Measurements from ENCODE around the gene CSMD2.
"Not testable (repeated sequence)": the region's sequence is repeated elsewhere in the genome, so short reads cannot be mapped to it uniquely, and the experiment has no call there.

Gene CSMD2

DNA sequence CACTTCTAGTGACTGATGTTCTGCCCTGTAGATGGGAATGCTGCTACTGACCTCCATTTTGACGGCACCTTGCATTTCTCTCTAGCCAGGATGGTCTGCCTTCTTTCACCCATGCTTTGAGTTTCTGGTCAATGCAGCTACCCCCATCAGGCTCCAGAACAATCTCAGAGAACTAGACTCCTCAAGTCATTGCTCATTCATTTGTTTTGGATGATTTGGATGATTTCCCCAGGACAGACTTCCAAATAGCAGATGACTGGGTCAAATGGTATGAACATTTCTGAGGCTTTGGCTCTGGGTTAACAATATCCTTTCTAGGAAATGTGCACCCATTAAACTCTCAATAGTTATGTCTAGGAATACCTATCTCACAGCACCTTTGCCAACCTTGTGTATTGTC is 63.9 kb downstream of the CSMD2 start:
- DNase-seq, result no peak

DNA sequence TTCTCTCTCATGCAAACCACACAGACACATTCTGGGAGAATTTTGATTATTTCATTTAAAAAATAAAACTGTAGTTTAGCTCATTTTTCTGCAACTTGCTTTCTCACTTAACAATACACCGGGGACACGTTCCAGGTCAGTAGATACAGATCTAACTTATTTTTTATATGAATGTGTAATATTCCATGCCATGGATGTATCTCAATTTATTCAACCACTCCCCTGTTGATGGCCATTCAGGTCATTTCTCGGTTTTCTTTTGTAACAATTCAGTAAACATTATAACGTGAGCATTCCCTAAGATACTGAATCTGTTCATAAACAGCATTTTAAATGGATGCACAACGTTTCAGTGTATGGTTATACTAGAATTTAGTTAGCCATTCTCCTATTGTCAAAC is 64.7 kb downstream of the CSMD2 start:
- no peak for DNase-seq

DNA sequence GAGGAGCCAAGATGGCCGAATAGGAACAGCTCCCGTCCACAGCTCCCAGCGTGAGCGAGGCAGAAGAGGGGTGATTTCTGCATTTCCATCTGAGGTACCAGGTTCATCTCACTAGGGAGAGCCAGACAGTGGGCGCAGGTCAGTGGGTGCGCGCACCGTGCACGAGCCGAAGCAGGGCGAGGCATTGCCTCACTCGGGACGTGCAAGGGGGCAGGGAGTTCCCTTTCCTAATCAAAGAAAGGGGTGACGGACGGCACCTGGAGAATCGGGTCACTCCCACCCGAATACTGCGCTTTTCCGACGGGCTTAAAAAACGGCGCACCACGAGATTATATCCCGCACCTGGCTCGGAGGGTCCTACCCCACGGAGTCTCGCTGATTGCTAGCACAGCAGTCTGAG is 72.6 kb downstream of the CSMD2 start:
- not testable (repeated sequence) for DNase-seq

DNA sequence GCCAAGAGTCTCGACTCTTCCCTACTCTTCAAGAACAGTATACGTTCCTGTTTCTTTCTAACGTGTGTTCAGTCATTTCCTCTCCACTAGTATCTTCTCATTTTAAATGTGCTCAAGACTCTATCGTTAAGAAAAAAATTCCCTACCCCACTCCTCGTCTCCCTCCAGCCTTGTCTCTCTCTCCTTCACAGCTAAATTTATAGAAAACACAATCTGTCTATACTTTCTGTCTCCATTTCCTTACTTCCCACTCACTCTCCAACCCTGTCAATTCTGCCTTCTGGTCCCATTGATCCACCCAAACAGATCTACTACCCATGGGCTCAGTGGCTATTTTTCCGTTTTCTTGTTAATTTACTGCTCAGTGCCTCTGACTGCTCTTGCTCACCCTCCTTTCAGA is 75.3 kb downstream of the CSMD2 start:
- DNase-seq, result no peak

DNA sequence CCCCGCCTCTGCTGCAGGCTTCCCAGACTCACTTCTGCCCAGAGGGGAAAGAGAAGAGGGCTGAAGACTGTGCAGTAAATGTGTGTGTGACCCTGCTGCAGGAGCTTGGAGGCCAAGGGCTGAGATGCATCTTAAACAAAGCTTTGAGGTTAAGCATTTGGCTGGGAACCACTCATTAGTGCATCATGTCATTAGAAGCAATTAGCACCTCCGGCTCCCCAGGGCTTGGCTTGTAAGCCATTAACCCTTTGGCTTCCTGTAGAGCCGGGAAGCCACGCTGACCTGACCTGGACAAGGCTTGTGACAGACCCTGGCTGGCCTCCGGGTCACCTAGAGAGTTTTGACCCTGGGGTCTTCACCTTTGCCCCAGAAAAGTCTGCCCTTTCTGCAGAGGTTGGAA is 77.0 kb downstream of the CSMD2 start:
- DNase-seq, result no peak

DNA sequence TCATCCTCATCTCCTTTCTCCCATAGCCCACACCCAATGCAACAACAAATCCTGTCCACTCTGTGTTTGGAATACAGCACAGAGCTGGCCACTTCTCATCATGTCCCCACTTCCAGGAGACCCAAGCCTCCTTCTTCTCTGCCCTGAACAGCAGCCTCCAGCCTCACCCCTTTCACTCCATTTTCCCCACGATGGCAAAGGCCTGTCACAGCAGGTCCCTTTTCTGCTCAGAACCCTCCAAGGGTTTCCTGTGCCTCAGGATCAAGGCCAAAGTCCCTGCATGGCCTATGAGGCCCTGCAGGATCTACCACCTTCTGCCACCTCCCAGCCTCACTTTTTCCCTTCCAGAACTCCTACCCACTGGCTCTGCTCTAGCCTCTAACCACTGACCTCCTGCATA is 78.5 kb downstream of the CSMD2 start:
- no peak for DNase-seq

DNA sequence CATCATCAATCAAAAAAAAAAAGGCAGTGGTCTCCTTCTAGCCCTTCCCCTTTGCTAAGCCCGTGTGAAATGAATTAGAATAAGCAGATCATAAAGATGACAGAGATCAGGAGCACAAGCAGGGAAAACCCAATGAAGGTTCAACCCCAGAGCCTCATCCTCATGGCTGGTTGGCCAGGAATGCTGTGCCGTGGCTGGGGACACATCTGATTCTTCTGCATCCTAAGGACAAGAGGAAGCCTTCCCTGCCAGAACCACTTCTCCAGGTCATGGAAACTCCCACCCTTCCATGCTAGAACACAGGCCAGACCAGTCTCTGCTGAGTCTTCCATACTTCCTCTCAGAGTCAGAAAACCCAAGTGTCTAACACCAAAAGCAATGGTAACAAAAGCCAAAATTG is 81.1 kb downstream of the CSMD2 start:
- DNase-seq, result no peak

DNA sequence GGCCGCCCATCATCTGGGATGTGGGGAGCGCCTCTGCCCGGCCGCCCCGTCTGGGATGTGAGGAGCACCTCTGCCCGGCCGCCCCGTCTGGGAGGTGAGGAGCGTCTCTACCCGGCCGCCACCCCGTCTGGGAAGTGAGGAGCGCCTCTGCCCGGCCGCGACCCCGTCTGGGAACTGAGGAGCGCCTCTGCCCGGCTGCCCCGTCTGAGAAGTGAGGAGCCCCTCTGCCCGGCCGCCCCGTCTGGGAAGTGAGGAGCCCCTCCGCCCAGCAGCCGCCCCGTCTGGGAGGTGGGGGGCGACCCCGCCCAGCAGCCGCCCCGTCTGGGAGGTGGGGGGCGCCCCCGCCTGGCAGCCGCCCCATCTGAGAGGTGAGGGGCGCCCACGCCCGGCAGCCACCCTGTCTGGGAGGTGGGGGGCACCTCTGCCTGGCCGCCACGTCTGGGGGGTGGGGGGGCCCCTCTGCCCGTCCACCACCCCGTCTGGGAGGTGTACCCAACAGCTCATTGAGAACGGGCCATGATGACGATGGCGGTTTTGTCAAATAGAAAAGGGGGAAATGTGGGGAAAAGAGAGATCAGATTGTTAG is 82.9 kb downstream of the CSMD2 start:
- DNase-seq, result not testable (repeated sequence)

DNA sequence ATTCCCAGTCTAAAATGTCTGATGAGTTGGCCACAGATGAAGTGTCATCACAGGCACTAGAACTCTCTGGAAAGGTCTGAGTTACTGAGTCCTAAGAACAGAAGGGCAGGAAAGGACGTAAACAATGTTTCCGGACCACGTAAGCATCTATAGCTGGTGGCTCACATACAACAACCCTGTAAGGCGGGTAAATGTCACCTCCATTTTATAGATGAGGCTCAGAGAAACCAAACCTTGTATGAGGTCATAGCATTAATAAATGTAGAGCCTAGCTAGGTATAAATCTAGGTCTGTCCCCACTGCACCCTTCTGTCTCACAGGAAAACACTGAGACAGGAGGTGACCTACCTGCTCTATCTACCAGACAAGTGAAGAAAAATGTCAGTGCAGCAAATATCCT is 86.6 kb downstream of the CSMD2 start:
- DNase-seq, result no peak

DNA sequence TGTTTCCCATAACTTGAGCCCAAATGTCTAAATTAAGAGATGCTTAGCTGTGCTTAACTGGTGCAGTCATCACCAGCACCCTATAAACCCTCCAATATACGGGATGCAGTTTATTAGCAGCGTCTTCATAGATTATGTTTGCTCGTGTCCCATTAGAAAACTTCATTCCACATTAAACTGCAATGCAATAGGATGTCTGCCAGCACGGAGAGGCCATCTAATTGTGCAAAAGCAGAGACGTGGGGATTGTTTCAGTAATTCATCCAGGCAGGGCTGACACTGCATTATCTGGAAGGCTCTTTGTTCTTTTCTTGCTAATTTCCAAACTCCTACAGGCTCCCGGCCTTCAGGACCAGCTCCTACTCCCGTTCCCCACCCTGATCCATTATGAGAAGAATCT is 89.5 kb downstream of the CSMD2 start:
- no peak for DNase-seq

DNA sequence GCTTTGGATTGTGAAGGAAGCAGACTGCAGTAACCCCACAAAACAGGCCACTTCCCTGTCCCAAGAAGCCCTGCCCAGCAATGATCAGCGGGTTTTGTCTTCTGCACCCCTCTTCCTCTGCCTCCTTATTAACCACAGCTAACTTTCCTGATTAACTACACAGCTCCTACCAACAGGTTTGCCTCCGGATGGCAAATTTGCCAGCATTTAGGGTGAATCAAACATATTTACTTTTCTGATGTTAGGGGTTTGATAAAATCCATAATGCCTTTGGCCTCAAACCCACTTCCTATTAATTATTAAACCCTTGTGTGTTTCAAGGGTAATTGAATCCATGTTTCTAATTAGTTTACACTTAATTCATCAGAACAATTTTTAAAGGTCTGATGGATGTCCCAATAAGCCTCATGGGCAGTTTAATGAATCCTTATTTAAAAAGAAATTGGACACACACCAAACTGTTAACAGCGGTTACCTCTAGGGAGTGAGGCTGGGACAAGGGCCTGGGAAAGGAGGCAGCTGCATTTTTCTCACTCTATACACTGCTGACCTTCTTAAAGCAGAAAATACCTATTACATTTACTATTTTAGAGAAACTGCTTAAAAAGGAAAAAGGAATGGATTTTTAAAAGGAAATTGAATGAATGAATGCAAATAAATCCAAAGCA is 91.9 kb downstream of the CSMD2 start:
- DNase-seq, result no peak

DNA sequence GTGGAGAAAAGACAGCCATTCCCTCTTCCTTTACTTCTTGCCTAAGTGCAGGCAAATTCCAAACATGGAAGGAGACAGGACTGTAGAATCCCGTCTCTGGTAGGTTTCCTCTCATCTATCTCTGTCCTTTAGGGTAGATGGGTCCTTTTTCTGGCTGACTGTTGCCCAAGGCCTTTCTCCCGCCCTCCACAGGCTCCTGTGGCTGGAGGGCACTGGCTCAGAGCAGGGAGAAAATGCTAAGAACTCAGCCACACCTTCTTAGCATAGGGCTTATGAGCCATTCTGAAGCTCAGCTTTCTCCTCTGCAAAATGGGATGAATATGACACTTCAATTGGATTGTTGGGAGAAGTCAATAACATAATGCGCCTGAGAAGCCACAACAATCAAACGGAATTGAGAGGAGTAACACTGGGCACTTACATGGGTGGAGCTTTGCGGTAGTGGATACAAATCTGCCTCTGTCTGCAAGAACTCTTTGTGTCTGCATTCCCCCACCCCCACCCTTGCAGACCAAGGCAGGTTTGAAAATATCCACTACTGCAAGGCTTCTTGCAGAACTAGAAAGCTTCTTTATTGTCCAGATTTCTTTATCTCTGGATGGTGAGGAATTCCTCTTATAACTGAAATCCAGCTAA is 94.7 kb downstream of the CSMD2 start:
- DNase-seq, result no peak

DNA sequence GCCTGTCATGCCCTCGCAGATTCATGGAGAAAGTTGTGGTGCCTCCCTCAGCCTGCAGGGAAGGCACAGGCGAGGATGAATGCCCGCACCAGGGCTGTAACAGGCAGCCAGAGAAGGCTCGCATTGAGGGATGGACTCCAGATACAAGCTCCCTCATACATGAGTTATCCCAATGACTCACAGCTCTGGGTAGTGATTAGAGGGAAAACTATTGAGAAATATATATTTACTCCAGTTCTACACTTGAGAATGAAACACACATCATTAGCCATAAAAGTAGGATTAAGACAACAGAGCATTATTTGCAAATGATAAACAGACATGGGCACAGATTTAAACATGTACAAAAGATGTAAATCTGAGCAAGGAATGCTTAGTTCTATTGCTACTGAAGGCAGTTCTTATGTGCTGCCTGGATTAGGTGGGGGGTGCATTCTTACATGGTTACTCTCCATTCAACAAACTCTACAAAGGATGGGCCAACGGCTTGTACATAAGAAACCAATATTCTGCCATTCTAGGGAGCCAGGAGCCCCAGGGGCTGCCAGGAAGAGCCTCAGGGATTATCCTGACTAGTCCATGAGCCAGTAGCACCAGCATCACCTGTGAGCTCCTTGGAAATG is 97.9 kb downstream of the CSMD2 start:
- DNase-seq, result no peak

DNA sequence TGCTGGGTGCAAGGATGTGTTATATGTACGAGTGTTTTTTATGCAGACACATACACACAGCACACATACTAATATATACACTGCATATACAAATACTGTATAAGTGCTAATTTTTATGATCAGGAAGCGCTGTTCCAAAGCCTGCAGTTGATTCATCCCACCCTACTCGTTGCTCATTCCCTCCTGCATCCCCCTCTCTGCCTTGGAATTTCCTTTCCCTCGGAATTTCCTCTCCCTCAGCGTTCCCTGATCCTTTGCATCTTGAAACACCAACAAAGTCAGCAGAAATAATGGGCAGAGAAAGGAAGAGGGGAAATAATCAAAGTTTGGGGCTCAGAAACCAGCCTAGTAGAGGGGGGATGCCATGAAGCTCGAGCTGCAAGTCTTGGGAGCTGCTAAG is 98.9 kb downstream of the CSMD2 start:
- no peak for DNase-seq

DNA sequence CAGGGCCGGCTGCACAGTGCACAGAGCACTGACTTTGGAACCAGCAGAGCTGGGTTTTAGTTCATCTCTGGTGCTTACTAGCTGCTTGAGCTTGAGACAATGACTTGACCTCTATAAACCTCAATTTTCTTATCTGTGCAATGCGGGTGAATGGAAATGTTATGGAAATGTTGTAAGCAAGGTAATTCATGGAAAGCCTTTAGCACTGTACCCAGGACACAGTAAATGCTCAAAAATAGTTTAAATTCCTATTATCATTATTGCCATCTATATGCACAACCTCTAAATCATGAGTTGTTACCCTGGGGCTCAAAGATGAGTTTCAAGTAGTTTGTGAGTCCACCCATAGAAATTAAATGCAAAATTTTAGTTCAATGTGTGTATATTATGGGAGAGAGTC is 99.5 kb downstream of the CSMD2 start:
- no peak for DNase-seq

DNA sequence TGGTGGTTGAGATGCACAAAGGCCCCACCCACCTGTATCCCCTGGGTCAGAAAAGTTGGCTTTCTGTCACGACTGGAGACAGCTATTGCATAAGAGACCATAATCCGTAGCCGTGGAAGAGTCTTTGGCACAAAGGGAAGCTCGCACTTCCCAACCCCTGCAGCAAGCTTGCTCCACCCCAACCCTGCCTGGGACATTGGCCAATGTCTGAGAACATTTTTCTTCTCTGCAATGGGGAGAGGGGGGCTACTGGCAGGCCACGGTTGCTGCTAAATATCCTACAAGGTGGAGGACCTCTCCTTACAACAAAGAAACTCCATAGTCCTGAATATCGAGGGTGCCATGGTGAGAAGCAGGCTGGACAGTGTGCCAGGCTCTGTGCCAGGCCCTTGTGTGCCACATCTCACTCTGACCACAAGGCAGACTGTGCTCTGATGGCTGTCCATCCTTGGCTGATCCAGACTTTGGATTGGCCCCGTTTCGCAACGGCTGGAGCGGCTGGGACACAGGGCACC is 104.1 kb downstream of the CSMD2 start:
- DNase-seq, result no peak

DNA sequence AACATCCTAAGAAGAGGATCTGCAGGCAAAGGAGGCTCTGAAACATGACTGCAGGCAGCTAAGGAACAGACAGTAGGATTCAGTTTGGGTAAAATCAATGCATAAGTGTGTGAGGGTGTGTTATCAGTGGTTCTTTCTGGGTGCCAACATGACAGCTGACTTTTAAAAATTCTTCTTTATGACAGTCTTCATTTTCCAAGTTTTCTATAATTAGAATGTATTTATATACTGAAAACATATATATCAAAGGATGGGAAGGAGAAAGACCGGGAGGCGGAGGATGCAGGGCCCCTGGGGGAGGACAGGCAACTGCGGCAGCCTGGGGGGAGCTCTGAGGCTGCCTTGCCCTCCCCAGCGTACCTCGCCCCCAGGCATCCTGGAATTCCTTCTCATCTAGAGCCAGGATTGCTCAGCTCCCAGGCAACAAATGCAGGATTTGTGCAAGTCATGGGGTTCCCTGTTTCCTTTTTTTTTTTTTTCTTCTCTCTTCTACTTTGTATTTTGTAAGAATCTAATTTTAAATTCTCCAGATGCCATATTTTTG is 104.8 kb downstream of the CSMD2 start:
- no peak for DNase-seq

DNA sequence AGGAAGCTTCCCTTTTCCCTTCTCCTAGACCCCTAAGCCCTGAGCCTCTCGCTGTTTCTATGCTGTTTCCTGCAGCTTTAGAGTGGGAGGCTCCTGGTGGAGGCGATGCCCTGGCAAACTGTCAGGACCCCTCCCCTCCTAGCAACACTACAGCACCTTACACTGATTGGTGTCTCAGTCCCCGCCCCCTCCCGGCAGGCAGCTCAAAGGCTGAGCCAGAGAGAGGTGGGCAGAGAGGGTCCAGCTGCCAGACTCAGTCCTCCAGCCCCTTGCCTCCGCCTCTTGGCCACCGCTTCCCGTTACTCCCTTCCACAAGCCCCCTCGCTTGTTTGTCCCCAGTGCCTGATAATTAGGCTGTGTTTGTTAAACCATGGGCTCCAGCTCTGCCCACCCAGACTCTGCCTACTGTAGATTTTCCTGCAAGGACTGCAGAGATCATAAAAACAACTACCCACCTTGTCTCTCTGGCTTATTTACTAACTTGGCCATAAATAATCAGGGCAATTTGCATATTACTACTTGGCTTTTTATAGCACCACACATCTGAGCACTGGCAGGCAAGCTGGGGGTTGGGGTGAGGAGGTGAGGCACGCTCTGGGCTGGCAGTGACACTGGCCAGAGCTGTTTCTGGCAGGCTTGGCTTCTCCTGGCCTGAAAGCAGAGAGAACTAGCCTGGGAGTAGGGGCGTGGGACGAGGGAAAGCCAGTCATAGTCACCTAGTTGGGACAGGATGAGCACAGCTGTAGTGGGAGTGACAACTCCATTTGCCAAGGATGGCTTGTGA is 107.5 kb downstream of the CSMD2 start:
- DNase-seq, result no peak

DNA sequence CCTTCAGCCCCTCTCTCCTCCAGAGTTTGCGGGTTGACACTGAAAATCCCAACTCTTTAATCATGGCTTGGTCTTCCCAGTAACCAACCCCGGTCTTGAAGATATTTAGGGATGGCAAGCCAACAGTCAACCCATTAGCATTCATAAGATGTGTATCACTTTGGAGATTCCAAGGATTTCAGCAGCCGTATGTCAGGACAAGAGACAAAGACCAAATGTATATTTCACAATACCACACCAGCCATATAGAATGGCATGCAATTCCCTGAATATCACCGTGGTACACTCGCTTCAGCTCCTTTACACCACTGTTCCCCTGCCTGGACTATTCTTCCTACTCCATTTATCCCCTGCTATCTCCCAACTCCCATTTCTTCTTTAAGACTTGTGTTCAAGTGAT is 109.2 kb downstream of the CSMD2 start:
- no peak for DNase-seq

DNA sequence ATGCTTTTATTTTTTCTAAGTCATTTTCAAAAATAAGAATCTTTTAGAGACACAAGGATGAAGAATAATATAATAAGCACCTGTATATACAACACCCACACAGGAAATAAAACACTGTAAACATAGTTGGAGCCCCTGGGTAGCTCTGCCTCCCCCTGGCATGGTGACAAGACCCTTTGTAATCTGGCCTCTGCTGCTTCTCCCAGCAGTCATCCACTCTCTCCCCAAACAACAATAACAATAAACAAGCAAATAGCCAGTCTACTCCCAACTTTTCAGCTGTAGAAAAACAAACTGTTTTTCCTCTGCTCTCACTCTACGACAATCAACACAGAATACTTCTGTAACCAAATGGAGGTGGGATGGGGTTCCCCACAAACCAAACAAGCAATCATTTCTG is 110.1 kb downstream of the CSMD2 start:
- DNase-seq, result no peak

DNA sequence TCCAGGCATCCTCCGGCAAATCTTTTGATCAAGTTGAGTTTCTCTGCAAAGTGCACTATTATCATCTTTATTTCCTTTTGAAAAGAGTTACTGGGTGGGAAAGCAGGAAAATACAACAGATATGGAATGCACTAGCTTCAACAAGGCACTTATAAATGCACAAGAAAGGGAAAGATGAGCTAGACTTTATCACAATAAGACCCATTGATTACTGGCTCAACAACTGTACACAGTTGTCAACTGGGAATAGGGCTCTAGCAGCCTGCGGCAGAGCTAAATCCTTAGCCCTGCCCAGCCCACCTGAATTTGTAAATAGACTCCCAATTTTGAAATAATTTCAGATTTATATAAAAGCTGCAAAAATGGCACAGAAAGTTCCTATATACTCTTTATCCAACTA is 111.4 kb downstream of the CSMD2 start:
- no peak for DNase-seq

DNA sequence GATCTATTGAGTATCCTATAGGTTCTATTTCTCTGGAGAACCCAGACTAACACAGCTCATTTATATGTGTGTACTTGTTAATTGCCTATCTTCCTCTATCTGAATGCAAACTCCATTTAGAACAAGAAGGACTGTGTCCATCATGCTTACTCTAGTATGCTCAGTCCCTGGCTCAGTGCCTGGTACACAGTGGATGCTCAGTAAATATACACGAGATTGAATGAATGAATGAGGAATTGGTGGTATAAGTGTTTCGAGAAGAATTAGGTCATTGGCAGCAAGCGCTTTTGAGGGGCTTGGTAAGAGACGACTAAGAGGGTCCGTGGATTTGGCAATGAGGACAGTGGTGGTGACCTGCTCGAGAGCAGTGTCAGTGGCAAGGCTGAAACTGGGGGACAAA is 112.5 kb downstream of the CSMD2 start:
- DNase-seq, result no peak
